T-helper 1 cell (primary cell): Measurements from ENCODE around the gene SPTBN5.

Experiments used
- DNase-seq, 5 donors: peaks; one replicate each; pipeline ENCODE4 v3.0.0-alpha.2; 2012 to 2020

SPTBN5 gene

DNA sequence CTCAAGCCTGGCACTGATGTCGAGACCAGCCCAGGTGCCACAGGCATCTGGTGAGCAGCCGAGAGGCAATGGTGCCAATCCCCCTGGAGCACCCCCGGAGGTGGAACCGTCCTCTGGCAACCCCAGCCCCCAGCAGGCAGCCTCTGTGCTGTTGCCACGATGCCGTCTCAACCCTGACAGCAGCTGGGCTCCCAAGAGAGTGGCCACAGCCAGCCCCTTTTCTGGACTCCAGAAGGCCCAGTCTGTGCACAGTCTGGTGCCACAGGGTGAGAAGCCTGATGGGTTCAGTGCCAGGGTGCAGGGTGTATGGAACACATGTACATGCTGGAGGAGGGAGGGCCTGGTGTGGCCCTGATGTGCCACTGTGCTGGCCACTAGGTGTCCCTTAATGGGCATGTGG, 70.9 kb downstream of the SPTBN5 start:
- no peak for DNase-seq

DNA sequence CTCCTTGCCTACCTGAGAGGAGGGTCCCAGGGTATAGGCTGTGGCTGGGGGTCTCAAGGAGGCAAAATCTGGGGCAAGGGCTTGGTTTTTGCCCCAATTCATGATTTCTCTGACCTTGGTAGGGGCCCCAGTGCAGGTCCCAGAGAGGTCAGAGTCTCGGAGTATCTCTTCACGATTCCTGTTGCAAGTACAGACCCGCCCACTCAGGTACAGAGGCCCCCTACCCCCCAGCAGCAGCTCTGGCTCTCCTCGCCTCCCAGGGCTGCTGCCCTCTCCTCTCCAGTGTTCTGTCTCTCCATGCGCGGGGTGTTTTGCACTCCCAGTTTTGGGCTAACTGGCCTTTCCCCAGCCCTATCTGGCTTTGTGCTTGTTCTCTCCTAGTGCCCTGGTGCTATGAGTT, 71.4 kb downstream of the SPTBN5 start:
- no peak for DNase-seq

DNA sequence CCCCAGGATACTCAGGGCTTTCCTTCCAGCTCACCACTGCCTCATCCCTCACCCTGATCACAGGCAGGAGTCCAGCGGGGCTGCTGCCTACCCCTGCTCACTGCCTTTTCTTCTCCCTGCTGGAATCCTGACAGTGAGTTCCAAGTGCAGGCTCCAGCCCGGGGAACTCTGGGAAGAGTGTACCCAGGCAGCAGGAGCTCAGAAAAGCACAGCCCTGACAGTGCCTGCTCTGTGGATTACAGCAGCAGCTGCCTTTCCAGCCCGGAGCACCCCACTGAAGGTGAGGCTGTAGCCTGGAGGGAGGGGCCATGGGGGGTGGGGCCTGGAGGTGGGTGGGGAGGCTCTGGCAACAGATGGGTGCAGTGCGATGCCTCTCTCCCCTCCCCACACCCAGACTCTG, 72.0 kb downstream of the SPTBN5 start:
- no peak for DNase-seq

DNA sequence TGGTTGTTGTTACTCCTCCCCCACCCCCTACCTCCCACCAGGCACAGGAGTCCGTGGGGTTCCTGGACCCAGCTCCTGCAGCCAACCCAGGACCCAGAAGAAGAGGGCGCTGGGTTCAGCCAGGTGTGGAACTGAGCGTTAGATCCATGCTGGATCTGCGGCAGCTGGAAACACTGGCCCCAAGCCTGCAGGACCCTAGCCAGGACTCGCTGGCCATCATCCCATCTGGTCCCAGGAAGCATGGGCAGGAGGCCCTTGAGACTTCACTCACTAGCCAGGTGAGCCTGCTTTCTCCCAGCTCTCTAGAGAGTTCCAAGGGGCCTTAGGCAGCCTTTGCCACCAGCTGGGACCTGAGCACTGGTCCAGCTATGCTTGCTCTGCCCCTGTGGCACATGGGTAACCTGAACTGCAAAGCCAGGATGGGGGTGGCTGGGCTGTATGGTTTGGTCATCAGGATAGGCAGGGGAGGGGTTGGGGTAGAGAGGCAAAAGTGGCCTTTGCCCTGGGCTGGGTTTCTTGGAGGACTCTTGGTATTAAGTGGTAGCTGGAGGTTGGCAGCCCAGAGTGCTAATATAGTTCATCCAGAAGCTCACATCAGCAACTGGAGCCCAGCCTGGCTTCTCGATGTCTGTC, 72.9 kb downstream of the SPTBN5 start:
- DNase-seq = no peak

DNA sequence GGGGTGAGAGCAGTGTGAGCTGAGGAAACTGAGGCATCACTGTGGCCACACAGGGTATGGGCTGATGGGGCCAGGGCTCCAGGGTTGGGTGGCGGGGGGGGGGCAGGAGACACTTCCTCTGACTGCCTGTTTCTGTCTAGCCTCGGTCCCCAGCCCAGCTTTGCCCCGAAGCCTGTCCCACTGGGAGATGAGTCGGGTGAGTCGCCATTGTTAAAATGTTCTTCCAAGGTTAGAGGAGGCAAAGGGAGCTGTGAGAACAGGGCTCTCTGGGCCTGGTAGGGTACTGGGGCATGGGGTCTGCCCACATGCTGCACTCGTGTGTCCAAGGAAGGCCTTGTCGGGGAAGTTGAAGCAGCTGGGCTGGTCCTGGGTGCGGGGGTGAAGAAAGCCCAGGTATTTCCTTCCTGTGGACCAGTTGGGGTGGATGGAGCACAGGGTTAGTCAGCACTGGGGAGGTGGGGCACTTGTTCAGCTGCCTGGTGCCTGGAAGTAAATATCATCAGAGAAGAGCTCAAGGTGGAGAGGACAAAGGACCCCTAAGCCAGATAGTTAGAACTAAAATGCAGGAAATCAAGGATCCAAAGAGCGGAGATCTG, 74.3 kb downstream of the SPTBN5 start:
- no peak for DNase-seq

DNA sequence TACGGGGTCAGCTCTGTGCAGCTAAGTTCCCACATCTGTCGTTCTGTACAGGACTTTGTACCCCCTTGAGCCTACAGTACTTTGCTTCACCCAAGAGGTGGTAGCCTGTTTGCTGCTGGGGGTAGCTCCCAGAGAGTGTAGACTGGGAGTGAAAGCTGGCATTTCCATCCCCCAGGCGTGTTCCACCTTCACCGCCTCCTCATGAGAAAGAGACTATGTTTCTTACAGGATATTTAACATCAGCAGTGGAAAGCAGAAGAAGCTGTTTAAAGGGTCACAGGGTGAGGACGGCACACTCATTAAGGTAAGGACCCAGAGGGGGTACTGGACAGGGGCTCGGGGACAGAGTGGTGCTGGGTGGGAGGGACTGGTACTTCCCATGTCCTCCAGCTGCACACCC, 76.1 kb downstream of the SPTBN5 start:
- DNase-seq = no peak

DNA sequence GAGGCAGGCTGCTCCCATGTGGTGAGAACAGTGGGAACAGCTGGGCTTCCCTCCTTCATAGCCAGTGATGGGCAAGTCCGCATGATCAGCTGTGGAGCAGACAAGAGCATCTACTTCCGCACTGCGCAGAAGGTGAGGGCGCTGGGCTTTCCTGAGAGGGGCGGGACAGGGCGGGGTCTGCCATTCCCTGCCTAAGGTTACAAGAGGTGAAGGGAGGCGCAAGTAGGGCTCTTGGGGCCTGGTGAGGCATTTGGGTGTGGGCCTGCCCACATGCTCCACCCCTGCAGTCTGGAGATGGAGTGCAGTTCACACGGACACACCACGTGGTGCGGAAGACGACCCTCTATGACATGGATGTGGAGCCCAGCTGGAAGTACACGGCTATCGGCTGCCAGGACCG, 76.5 kb downstream of the SPTBN5 start:
- DNase-seq = no peak

DNA sequence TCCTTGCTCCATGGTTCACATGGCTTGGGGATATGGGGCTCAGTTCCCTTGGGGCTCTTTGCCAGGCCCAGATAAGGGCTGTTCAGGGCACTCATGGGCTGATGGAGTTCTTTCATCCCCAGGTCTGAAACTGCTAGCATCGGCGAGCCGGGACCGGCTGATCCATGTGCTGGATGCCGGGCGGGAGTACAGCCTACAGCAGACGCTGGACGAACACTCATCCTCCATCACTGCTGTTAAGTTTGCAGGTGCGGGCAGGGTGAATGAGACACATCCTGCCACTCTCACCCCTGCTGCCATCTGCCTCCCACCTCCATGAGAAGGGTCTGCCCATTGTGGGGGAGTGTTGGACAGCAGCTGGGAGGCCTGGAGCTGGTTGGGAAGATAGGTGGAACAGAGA, 77.1 kb downstream of the SPTBN5 start:
- DNase-seq = no peak

DNA sequence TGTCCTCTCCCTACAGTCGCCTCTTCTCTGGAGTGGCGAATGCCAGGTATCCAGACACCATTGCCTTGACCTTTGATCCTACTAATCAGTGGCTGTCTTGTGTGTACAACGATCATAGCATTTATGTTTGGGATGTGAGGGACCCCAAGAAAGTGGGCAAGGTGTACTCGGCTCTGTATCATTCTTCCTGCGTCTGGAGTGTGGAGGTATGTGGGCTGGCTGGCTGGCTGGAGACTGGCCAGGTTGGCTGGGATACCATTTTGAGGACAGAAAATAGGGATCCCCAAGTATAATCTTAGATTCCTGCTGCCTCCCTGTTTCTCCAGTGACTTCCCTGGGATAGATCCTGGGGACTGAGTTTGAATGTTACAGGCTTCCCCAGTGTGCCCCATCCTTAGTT, 79.3 kb downstream of the SPTBN5 start:
- no peak for DNase-seq

DNA sequence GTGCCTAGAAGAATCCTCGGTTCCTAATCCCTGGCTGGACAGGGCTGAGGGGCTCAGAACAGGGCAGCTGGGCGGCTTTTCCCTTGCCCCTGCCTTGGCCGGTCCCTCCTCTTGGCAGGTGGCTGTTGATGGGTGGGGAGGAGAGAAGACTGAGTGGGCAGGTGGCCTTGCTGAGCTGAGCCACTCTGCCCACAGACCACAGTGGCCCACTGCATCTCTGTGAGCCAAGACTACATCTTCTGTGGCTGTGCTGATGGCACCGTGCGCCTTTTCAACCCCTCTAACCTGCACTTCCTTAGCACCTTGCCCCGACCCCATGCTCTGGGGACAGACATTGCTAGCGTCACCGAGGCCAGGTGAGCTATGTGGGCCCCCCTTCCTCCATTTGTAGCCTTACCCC, 80.4 kb downstream of the SPTBN5 start:
- DNase-seq = no peak

DNA sequence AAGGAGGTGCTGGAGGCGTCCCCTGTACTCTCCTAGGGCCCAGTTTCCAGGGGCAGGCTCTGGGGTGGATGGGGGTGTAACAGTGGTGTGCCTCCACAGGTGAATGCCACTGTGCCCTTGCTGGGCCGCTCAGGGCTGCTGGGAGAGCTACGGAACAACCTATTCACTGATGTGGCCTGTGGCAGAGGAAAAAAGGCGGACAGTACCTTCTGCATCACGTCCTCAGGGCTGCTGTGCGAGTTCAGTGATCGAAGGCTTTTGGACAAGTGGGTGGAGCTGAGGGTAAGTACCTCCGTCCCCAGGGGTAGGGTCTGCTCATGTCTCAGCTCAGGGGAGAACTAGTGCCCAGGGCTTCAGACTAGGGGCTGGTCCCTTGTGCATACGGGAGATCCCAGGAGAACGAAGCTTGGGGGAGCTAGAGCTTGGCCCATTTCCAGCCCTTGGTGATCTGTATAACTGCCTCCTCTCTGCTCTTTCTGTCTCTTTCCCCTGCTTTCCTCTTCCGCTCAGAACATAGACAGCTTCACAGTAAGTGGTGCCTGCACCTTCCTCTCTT, 81.0 kb downstream of the SPTBN5 start:
- DNase-seq = no peak

DNA sequence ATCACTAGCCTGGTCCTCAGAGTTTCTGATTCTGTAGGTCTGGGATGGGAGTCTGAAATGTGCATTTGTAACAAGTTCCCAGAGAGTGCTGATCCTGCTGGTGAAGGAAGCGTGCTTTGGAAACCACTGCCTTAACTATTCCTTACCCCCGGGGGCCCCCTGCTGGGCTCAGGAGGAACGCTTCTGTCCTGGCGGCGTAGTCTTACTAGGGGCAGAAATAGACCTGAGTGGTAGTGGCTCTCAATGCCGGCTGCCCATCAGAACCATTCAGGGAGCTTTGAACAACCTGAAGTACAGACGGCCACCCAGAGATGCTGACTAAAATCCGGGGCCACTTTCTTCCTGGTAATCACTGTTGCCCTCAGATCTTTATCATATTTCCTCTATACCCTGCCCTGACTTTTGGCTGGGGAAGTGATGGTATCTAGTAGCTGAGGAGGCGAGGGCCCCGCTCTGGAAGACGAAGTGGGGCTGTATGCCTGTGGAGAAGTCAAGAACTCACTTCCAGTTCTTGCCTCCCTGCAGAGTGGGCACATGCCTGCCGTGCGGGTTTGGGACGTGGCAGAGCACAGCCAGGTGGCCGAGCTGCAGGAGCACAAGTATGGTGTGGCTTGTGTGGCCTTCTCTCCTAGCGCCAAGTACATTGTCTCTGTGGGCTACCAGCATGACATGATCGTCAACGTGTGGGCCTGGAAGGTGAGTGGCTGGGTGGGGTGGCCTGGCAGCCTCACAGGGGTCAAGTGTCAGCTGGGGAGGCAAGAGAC, 82.2 kb downstream of the SPTBN5 start:
- DNase-seq = peak; percentile 36 to 74 (median 62)

DNA sequence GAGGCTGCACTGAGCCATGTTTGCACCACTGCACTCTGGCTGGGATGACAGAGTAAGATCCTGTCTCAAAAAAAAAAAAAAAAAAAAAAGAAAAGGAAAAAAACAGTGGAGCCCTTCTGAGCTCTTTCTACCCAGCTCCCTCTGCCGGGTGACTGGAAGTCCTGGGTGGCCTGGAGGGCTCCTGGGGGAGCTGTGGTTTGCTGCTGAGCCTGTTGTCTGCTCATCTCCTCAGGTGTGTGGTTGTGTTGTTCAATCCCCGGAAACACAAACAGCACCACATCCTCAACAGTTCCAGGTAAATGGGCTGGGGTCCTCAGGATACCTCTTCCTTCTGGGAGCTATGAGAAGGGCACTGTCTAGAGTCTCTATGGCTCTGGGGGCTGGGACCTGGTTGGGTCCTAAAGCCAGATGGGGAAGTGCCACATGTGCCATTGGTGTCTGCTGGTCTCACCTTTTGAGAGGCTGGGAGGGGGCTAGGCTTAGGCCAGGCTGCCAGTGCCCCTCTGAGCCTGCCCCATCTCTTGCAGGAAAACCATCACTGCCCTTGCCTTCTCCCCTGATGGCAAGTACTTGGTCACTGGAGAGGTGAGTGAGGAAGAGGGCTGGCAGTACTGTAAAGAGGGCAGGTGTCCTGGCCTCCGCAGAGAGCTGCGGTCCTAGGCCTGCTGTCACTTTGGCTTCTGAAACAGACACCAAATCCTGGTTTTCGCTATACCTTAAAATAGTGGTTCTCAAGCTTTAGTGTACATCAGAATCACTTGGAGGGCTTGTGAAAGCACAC, 83.0 kb downstream of the SPTBN5 start:
- DNase-seq = no peak

DNA sequence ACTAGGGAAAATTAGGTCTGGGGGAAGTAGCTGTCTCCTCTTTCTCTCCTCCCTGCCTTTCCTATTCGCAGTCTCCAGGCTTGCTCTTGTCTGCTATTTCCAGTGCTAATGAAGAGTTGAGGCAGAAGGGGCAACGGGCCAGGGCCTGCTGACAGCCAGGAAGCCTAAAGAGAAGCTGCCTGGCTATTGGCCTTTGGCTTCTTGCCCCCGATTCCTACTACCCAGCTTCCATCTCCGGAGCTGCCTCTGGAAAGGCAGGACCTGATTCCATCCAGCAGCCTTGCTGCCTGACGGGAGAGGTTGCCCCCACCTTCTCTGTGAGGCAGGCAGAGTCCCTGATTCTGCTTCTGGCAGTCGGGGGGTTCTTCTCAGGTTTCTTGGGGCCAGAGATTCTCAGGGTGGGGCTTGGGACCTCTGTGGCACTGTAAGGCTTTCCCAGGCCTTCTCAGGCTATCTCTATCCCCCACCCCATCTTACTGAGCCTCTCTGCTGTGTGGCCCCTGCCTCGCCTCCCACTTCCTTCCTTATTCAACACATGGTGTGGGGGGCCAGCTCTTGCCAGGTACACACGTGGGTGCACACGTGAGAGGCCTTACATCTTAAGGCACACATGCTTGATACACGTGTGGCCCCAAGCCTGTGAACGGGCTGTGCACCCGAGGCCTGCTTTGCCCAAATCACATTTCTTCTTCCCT, 84.2 kb downstream of the SPTBN5 start:
- DNase-seq = no peak

DNA sequence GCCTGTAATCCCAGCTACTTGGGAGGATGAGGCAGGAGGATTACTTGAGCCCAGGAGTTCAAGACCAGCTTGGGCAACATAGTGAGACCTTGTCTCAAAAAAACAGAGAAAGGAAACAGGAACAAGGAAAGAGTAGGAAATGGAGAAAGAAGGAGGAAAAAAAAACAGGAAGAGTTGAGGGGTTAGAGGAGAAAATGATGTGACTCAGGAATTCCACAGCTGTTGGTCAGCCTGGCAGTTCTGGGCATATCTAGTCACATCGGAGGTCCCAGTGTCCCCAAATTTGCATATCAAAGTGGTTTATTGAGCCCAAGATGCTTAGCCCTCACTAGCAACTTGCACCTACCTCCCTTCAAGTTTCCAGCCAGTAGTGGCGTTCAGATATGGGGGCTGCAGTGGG, 84.7 kb downstream of the SPTBN5 start:
- DNase-seq = no peak

DNA sequence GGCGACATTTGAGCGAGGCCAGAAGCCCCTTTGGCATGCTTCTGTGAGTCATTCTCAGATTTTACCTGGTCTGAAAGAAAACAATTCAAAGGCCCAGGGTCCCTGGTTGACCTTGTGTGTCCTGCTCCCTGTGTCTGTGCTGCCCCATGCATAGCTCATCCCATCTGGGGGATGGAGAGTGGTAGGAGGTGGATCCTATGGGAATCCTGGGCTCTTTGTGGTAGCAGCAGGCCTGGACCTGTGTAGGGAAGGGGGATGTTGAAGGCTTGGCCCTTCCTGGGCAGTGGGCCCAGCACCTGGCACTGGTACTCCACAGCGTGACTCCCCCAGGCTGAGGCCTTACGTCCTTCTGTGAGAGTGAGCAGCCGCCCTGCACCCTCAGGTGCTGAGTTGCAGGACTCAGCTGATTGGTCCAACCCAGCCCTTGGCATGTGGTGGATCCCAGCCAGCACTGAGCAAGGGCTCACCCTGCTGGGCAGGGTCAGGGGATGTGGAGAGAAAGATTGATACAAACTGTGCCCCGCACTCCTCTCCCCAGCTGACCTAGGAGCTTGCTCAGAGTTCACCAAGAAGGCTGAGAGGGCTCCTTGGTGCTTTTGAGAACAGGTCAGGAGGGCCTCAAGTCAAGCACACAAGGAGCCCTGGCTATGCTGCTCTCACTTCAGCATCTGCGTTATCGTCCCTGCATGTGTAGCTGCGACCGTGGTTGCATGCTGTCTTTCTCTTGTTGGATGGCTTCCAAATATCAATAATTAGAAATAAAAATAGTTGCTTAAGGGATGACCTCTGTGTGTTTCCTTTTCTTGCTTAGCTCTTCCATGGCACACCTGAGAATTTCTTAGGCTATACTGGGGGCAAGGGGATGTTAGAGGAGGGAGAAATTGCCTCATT, 87.3 kb downstream of the SPTBN5 start:
- no peak for DNase-seq

DNA sequence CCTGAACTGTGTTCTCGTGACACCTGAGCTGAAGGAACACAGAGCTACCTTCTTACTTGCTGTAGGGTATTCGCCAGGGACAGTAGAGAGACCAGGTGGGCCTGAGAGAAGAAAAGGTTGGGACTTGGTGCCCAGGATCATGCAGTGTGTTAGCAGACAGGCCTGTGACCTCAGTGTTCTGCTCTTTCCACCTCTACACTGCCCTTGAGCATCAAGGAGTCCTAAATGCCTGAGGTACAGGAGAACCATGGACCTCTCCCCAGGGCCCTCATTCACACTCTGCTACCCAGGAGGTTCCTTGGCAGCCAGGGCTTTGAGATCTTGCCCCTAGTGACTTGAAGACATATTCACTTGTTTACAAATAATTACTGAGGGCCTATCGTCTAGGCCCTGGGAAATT, 88.1 kb downstream of the SPTBN5 start:
- DNase-seq = no peak

DNA sequence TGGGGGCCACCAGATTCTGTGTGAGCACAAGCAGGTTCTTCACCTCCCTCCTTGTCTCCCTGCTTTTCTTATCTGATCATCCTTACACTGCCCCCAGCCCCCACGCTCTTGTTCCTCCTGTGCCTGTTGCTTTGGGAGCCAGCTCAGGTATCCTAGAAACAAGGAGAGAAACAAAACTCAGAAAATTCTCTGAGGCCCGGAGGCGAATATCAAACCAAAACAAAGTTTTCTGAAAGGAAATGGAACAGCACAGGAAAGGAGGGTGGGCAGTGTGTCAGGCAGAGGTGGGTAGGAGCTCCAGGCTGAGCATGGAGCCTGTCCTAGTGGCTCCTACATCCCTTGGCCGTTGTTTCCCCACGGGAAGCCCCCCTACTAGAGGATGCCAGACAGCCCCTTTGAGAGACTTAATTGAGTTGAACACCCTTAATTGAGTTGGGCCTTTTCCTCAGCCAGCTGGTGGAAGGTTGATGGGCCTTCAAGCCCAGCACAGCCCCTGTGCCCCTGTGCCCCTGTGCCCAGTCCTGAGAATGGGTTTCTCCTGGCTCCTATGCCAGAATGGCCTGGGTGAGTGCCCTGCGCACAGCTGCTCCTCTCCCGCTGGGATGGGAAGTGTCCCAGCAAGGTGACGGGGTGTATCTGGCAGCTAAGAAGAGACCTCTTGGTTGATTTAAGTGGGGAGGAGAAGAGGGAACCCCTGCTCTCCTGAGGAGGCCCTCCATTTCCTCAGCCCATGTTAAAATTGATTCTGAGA, 88.8 kb downstream of the SPTBN5 start:
- DNase-seq = no peak

DNA sequence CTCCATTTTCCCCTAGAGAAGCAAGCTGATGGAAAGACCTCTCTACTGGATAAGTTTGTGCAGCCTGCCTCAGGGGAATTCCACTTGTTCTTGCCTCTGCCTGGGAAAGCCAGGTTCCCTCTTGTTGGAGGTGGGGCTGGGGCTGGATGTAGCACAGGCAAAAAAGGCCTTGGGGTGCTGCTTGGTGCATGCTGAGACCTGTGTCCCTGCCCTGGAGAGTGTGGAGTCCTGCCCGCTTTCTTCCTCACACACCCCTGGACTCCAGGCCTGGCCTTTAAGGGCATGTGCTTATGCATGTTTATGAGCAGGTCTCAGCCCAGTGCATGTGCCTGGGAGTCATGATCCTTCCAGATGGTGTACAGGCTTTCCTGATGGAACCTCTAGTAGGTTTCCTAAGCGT, 89.5 kb downstream of the SPTBN5 start:
- DNase-seq = no peak

DNA sequence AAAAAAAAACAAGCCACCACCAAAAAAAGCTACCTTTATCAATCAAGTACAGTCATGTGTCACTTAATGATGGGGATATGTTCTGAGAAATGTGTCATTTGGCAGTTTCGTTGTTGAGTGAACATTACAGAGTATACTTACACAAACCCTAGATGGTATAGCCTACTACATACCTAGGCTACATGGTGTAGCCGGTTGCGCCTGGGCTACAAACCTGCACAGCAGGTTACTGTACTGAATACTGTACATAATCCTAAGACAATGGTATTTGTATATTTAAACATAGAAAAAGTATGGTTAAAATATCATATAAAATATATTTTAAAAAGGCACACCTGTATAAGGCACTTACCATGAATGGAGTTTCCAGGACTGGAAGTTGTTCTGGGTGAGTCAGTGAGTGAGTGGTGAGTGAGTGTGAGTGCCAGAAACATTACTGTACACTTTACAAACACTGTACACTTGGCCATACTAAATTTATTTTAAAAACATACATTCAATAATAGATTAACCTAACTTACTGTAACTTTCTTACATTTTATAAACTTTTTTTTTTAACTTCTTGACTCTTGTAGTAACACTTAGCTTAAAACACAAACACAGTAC, 91.9 kb downstream of the SPTBN5 start:
- DNase-seq = no peak
